K562 (cell line): Measurements from ENCODE around the gene PTPN18. TPM values are rescaled to one million over a fixed set of nuclear protein-coding genes. Genes with fewer than 3 reads are reported as not detected.

ENCODE experiments used
- ATF3 ChIP-seq, 2 experiments: fragments of 450-650 bp in 1 of 2; sonication (generic) in 1 of 2; formaldehyde crosslinking in 1 of 2; IDR thresholded peaks in 1 of 2; conservative IDR thresholded peaks in 1 of 2; 2 replicates each; pipeline versions ENCODE4 v1.6.1 to v1.8.1; 2016 to 2023; ENCODE audit warnings: mild to moderate bottlenecking in 2 of 2, moderate library complexity in 2 of 2, inconsistent platforms in 1 of 2, missing genetic modification reagents in 1 of 2
- CREB1 ChIP-seq, 2 experiments: sonication (generic) in 1 of 2; formaldehyde crosslinking in 1 of 2; IDR thresholded peaks; 2 replicates each; pipeline versions ENCODE4 v1.6.1 to v1.8.0; 2012 to 2022; ENCODE audit warnings: inconsistent platforms in 1 of 2, mild to moderate bottlenecking in 1 of 2, missing genetic modification reagents in 1 of 2, moderate library complexity in 1 of 2
- EHMT2 ChIP-seq: fragments of 450-650 bp; IDR thresholded peaks from 2 replicates; pipeline ENCODE4 v1.6.1; 2018; ENCODE audit warnings: antibody characterized with exemption
- GABPB2 ChIP-seq: fragments of 250-450 bp; sonication (Bioruptor Pico); conservative IDR thresholded peaks from 2 replicates; pipeline ENCODE4 v1.5.1; 2021; ENCODE audit warnings: mild to moderate bottlenecking
- RBFOX2 ChIP-seq: fragments of 200-400 bp; formaldehyde crosslinking; IDR thresholded peaks from 2 replicates; pipeline ENCODE4 v1.6.1; 2017; ENCODE audit warnings: low read depth, mild to moderate bottlenecking, low read length, moderate library complexity
- STAT5B ChIP-seq: fragments of 250-450 bp; sonication (Bioruptor Pico); IDR thresholded peaks from 2 replicates; pipeline ENCODE4 v1.8.0; 2021; ENCODE audit warnings: mild to moderate bottlenecking, inconsistent platforms
- TSHZ1 ChIP-seq: fragments of 250-450 bp; sonication (Bioruptor Pico); IDR thresholded peaks from 2 replicates; pipeline ENCODE4 v1.4.0; 2020; ENCODE audit warnings: mild to moderate bottlenecking, moderate library complexity
- ZBTB34 ChIP-seq: fragments of 250-450 bp; sonication (Bioruptor Pico); IDR thresholded peaks from 2 replicates; pipeline ENCODE4 v1.8.0; 2021; ENCODE audit warnings: mild to moderate bottlenecking, moderate library complexity
- ZC3H4 ChIP-seq: sonication (generic); formaldehyde crosslinking; IDR thresholded peaks from 2 replicates; pipeline ENCODE4 v1.9.0; 2021; ENCODE audit warnings: missing genetic modification reagents, borderline replicate concordance
- ZNF134 ChIP-seq: fragments of 250-450 bp; sonication (Bioruptor Pico); conservative IDR thresholded peaks from 2 replicates; pipeline ENCODE4 v1.4.0; 2020
- ZNF274 ChIP-seq: IDR thresholded peaks from 2 replicates; pipeline ENCODE4 v1.6.1; 2011; ENCODE audit warnings: low read depth, mild to moderate bottlenecking, low read length, moderate library complexity, borderline replicate concordance
- polyA plus RNA-seq, 8 experiments: library from polyadenylated mRNA; depleted of rRNA in 4 of 8; stranded (reverse) in 5 of 8; unstranded in 3 of 8; fragments of >200 nt; fragmentation: Nextera tagmentation in 2 of 8; fragmentation: Illumina TruSeq in 1 of 8; extraction: Ambion mirVana in 2 of 8; extraction: Trizol in 1 of 8; gene quantifications; 2 replicates each; pipeline versions ENCODE4 v1.2.1 to v1.2.3, GENCODE V29; 2011 to 2014; ENCODE audit warnings: inconsistent platforms in 1 of 8, missing spikeins in 1 of 8
- total RNA-seq, 7 experiments: library from RNA; depleted of rRNA in 6 of 7; stranded (reverse); fragments of >200 nt in 6 of 7; fragmentation: Illumina TruSeq in 2 of 7; extraction: Trizol in 2 of 7; gene quantifications; 2 replicates each; pipeline versions ENCODE4 v1.2.1 to v1.2.3, GENCODE V29; 2011 to 2021; ENCODE audit warnings: low replicate concordance in 1 of 7

The PTPN18 gene
- total and polyA plus RNA-seq, 9 of the 15 experiments (the other 6 are each of a cell fraction or from before 2014, with no cell fraction given) = 11.6 to 90.7 (median 49.6) TPM

- no peak for TF ChIP-seq STAT5B
- no peak for TF ChIP-seq ZNF134
- TF ChIP-seq RBFOX2 = peak; percentile 75
- TF ChIP-seq ATF3 (IDR thresholded peaks at IDR 0.05) = peak; percentile 87
- no peak for TF ChIP-seq ATF3 (CRISPR knock-in tag; conservative IDR thresholded peaks at IDR 0.05)
- TF ChIP-seq ZC3H4 = no peak
- no peak for TF ChIP-seq EHMT2
- no peak for TF ChIP-seq ZBTB34
- TF ChIP-seq CREB1 (IDR thresholded peaks at IDR 0.05) = peak; percentile 60; the same call in 1 of the 2 replicates
- no peak for TF ChIP-seq CREB1 (CRISPR knock-in tag; IDR thresholded peaks at IDR 0.05)
- TF ChIP-seq ZNF274 = no peak
- TF ChIP-seq TSHZ1 (CRISPR knock-in tag) = no peak
- TF ChIP-seq GABPB2 (CRISPR knock-in tag) = no peak
- TF ChIP-seq, all 486 proteins: peak for 81
Observed at GRCh38 chr2:130339885-130340745, 15.7 kb upstream of the PTPN18 start (continued).
